Astrocyte (in vitro differentiated cells and primary cell): ENCODE results near the gene NIPSNAP3A. TPM values are rescaled to one million over a fixed set of nuclear protein-coding genes. Genes with fewer than 3 reads are reported as not detected.

ENCODE experiments used
- DNase-seq: peaks from one replicate; pipeline ENCODE4 v3.0.0-alpha.2; 2010; ENCODE audit warnings: low read depth
- FAIRE-seq: peaks from 2 replicates; lab custom pipeline; 2011; peaks lifted over from hg19 to GRCh38; lab: Jason Lieb, UNC
- H2AFZ ChIP-seq: 2 replicates; pipeline ENCODE4 v1.6.0; 2012; ENCODE audit warnings: low read depth, low read length, inconsistent platforms
- H3K27ac ChIP-seq: 2 replicates; pipeline ENCODE4 v1.5.1; 2011; ENCODE audit warnings: low read depth, low read length, inconsistent platforms
- H3K27me3 ChIP-seq: 2 replicates; pipeline ENCODE4 v1.6.0; 2011; ENCODE audit warnings: low read length, inconsistent platforms; ENCODE audit not compliant: insufficient read depth
- H3K36me3 ChIP-seq: 2 replicates; pipeline ENCODE4 v1.5.1; 2011; ENCODE audit warnings: low read length, inconsistent platforms; ENCODE audit not compliant: insufficient read depth
- H3K4me1 ChIP-seq: 2 replicates; pipeline ENCODE4 v1.5.1; 2011; ENCODE audit warnings: low read length, inconsistent platforms; ENCODE audit not compliant: insufficient read depth
- H3K4me2 ChIP-seq: 2 replicates; pipeline ENCODE4 v1.6.0; 2012; ENCODE audit warnings: low read length, inconsistent platforms
- H3K4me3 ChIP-seq: 2 replicates; pipeline ENCODE4 v1.5.1; 2011; ENCODE audit warnings: low read depth, mild to moderate bottlenecking, low read length, inconsistent platforms; ENCODE audit not compliant: insufficient read depth
- H3K79me2 ChIP-seq: 2 replicates; pipeline ENCODE4 v1.6.0; 2012; ENCODE audit warnings: mild to moderate bottlenecking, low read length, inconsistent platforms; ENCODE audit not compliant: insufficient read depth
- H3K9ac ChIP-seq: 2 replicates; pipeline ENCODE4 v1.6.0; 2012; ENCODE audit warnings: mild to moderate bottlenecking, low read length, inconsistent platforms
- H3K9me3 ChIP-seq: 2 replicates; pipeline ENCODE4 v1.5.1; 2012; ENCODE audit warnings: low read depth, mild to moderate bottlenecking, low read length, inconsistent platforms; ENCODE audit not compliant: insufficient read depth
- H4K20me1 ChIP-seq: 2 replicates; pipeline ENCODE4 v1.6.0; 2012; ENCODE audit warnings: low read length, inconsistent platforms; ENCODE audit not compliant: insufficient read depth
- H3K27ac Mint-ChIP-seq: one replicate; pipeline ENCODE4 v1.8.0; 2021; ENCODE audit warnings: mild to moderate bottlenecking, mixed read lengths; ENCODE audit not compliant: unreplicated experiment
- H3K27me3 Mint-ChIP-seq: one replicate; pipeline ENCODE4 v1.8.0; 2021; ENCODE audit warnings: low read depth, mixed read lengths; ENCODE audit not compliant: unreplicated experiment
- H3K36me3 Mint-ChIP-seq: one replicate; pipeline ENCODE4 v1.8.0; 2021; ENCODE audit warnings: low read depth, mixed read lengths; ENCODE audit not compliant: unreplicated experiment
- H3K4me1 Mint-ChIP-seq: one replicate; pipeline ENCODE4 v1.8.0; 2021; ENCODE audit warnings: low read depth, mixed read lengths; ENCODE audit not compliant: unreplicated experiment
- H3K4me3 Mint-ChIP-seq: one replicate; pipeline ENCODE4 v1.8.0; 2021; ENCODE audit warnings: mild to moderate bottlenecking, moderate library complexity, mixed read lengths; ENCODE audit not compliant: unreplicated experiment
- H3K9me3 Mint-ChIP-seq: one replicate; pipeline ENCODE4 v1.8.0; 2021; ENCODE audit warnings: mild to moderate bottlenecking, mixed read lengths; ENCODE audit not compliant: unreplicated experiment
- EZH2 ChIP-seq: IDR thresholded peaks from 2 replicates; pipeline ENCODE4 v1.6.1; 2012; ENCODE audit warnings: mild to moderate bottlenecking, low read length, inconsistent platforms; ENCODE audit not compliant: insufficient read depth
- total RNA-seq: library from RNA; stranded (reverse); gene quantifications from 2 replicates; pipeline ENCODE4 v1.2.1, GENCODE V29; 2021
- TF ChIP-seq, protein P1 (sequence below): IDR thresholded peaks from 2 replicates; pipeline ENCODE4 v1.5.1; 2011; ENCODE audit warnings: low read depth, mild to moderate bottlenecking, inconsistent platforms, low read length, moderate library complexity; ENCODE audit not compliant: insufficient read depth

NIPSNAP3A gene
- total RNA-seq, 1 donor from 2014 or later: 25.9 TPM

DNA sequence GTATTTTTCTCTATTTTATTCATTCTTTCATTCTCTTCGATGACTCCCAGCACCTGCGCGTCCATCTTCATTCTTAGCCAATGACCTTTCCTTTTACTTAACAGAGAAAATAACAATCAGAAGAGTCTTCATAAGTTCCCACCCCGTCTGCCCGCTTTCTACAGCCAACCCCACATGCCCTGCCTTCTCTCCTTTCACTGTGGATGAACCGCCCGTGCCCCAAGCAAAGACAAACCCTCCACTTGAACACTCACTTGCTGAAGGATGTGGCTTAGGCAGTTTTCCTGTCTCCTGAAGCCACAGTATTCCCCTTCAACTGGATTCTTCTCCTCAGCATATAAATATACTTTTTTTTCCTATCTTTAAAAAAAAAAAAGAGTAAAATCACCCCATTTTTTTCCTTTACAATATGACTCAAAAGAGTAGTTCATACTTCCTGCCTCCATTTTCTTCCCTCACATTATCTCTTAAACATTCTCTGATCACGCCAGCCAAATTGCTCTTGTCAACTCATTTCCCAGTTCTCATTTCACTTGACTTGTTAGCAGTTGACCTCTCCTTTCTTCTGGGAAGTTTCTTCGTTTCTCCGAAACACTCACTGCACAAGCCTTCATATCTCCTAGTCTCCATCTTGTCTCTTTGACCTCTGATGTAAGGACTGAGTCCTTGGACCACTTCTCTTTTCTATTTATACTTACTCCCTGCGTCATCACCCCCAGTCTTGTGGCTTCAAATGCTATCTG lies 27.5 kb downstream of the NIPSNAP3A start:
- FAIRE-seq: no peak
- Histone ChIP-seq H4K20me1 (no peaks in the 10 kb centered on the region), H2AFZ (no peak overlapping the region), H3K27ac (no peak overlapping the region), H3K4me1 (no peaks in the 10 kb centered on the region), H3K9ac (no peak overlapping the region), H3K36me3 (no peaks in the 10 kb centered on the region), H3K4me3 (no peak overlapping the region), H3K4me2 (no peak overlapping the region), H3K27me3 (no peaks in the 10 kb centered on the region), H3K9me3 (no peaks in the 10 kb centered on the region), H3K79me2 (no peaks in the 10 kb centered on the region)
- DNase-seq: no peak
- Mint-ChIP-seq H3K36me3 (peaks cover 5% of the 10 kb centered on the region), H3K9me3 (no peaks in the 10 kb centered on the region), H3K27me3 (no peaks in the 10 kb centered on the region), H3K4me3 (no peak overlapping the region), H3K27ac (no peak overlapping the region), H3K4me1 (peaks cover 14% of the 10 kb centered on the region)
- TF ChIP-seq EZH2: no peak
- TF ChIP-seq, protein P1, sequence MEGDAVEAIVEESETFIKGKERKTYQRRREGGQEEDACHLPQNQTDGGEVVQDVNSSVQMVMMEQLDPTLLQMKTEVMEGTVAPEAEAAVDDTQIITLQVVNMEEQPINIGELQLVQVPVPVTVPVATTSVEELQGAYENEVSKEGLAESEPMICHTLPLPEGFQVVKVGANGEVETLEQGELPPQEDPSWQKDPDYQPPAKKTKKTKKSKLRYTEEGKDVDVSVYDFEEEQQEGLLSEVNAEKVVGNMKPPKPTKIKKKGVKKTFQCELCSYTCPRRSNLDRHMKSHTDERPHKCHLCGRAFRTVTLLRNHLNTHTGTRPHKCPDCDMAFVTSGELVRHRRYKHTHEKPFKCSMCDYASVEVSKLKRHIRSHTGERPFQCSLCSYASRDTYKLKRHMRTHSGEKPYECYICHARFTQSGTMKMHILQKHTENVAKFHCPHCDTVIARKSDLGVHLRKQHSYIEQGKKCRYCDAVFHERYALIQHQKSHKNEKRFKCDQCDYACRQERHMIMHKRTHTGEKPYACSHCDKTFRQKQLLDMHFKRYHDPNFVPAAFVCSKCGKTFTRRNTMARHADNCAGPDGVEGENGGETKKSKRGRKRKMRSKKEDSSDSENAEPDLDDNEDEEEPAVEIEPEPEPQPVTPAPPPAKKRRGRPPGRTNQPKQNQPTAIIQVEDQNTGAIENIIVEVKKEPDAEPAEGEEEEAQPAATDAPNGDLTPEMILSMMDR: no peak

DNA sequence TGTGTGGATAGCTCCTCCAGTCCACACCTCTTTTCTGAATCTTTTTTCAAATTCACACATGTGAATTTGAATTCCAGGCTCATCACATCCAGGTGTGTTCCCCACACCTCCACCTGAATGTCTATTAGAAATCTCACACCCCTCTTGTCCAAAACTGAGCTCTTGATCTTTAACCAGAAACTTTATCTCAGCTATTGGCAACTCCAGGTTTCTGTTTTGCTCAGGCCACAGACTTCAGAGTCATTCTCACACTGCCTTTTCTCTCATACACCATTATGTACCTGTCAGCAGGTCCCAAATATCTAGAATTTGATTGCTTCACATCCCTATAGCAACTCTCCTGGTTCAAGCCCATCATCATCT lies 28.1 kb downstream of the NIPSNAP3A start:
- no peaks in the 10 kb centered on the region for H4K20me1 ChIP-seq
- no peak overlapping the region for H3K4me3 Mint-ChIP-seq
- H3K9me3 Mint-ChIP-seq: no peaks in the 10 kb centered on the region
- no peak overlapping the region for H2AFZ ChIP-seq
- H3K9ac ChIP-seq: no peak overlapping the region
- no peaks in the 10 kb centered on the region for H3K27me3 ChIP-seq
- no peaks in the 10 kb centered on the region for H3K27me3 Mint-ChIP-seq
- H3K27ac ChIP-seq: no peak overlapping the region
- no peak overlapping the region for H3K4me3 ChIP-seq
- no peaks in the 10 kb centered on the region for H3K79me2 ChIP-seq
- no peaks in the 10 kb centered on the region for H3K9me3 ChIP-seq
- TF ChIP-seq EZH2: no peak
- TF ChIP-seq, protein P1: no peak
- H3K36me3 Mint-ChIP-seq: peaks cover 5% of the 10 kb centered on the region
- no peaks in the 10 kb centered on the region for H3K36me3 ChIP-seq
- no peak overlapping the region for H3K27ac Mint-ChIP-seq
- peaks cover 14% of the 10 kb centered on the region for H3K4me1 Mint-ChIP-seq
- H3K4me1 ChIP-seq: no peaks in the 10 kb centered on the region
- no peak overlapping the region for H3K4me2 ChIP-seq
- FAIRE-seq (no peak), DNase-seq (no peak)

DNA sequence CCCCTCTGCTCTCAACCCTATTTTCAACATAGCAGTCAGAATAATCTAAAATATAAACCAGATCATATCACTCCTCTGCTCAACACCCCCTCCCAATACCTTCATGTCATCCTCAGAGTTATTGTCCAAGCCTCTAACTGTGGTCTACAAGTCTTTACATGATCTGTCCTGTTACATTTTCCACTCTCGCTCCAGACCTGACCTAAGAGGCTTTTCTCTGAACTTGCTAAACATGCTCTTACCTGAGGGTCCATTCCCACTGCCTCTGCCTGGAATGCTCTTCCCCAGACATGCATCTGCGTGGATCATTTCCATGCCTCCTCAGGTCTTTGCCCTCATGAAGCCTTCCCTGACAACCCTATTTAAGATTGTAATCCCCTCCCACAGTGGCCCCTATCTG lies 28.5 kb downstream of the NIPSNAP3A start:
- DNase-seq: no peak
- no peak overlapping the region for H3K4me3 Mint-ChIP-seq
- no peaks in the 10 kb centered on the region for H3K4me1 ChIP-seq
- H2AFZ ChIP-seq: no peak overlapping the region
- H3K36me3 ChIP-seq: no peaks in the 10 kb centered on the region
- no peaks in the 10 kb centered on the region for H3K27me3 ChIP-seq
- H3K9ac ChIP-seq: no peak overlapping the region
- H3K4me3 ChIP-seq: no peak overlapping the region
- H3K36me3 Mint-ChIP-seq: peaks cover 5% of the 10 kb centered on the region
- H3K9me3 Mint-ChIP-seq: no peaks in the 10 kb centered on the region
- no peak for TF ChIP-seq EZH2
- TF ChIP-seq, protein P1: no peak
- no peaks in the 10 kb centered on the region for H4K20me1 ChIP-seq
- FAIRE-seq: no peak
- no peaks in the 10 kb centered on the region for H3K9me3 ChIP-seq
- H3K27ac ChIP-seq: no peak overlapping the region
- H3K4me1 Mint-ChIP-seq: peaks cover 14% of the 10 kb centered on the region
- H3K79me2 ChIP-seq: no peaks in the 10 kb centered on the region
- H3K27ac Mint-ChIP-seq: no peak overlapping the region
- H3K4me2 ChIP-seq: no peak overlapping the region
- H3K27me3 Mint-ChIP-seq: no peaks in the 10 kb centered on the region
